Chondrocyte (in vitro differentiated cells): ENCODE results near the gene CHRD. TPM values are rescaled to one million over a fixed set of nuclear protein-coding genes. Genes with fewer than 3 reads are reported as not detected.

Experiments
- DNase-seq: peaks from one replicate; pipeline ENCODE4 v3.0.0; 2021; ENCODE audit warnings: mixed read lengths, low spot score
- H3K27ac Mint-ChIP-seq: one replicate; pipeline ENCODE4 v1.8.0; 2021; ENCODE audit warnings: mild to moderate bottlenecking, moderate library complexity, mixed read lengths; ENCODE audit not compliant: unreplicated experiment
- H3K27me3 Mint-ChIP-seq: 2 replicates; pipeline ENCODE4 v1.8.0; 2021; ENCODE audit warnings: low read depth, mixed read lengths
- H3K36me3 Mint-ChIP-seq: 2 replicates; pipeline ENCODE4 v1.8.0; 2021; ENCODE audit warnings: low read depth, mixed read lengths
- H3K4me1 Mint-ChIP-seq: 2 replicates; pipeline ENCODE4 v1.8.0; 2021; ENCODE audit warnings: low read depth, mild to moderate bottlenecking, mixed read lengths
- H3K4me3 Mint-ChIP-seq: one replicate; pipeline ENCODE4 v1.8.0; 2021; ENCODE audit warnings: mild to moderate bottlenecking, moderate library complexity, mixed read lengths; ENCODE audit not compliant: unreplicated experiment
- H3K9me3 Mint-ChIP-seq: 2 replicates; pipeline ENCODE4 v1.8.0; 2021; ENCODE audit warnings: low read depth, mixed read lengths
- total RNA-seq: library from RNA; stranded (reverse); gene quantifications from 3 replicates; pipeline ENCODE4 v1.2.1, GENCODE V29; 2021
- TF ChIP-seq, protein P1 (sequence below): fragments of 200-600 bp; sonication (generic); IDR thresholded peaks from 2 replicates; pipeline ENCODE4 v1.5.0; 2021; ENCODE audit warnings: antibody characterized with exemption, mild to moderate bottlenecking, moderate library complexity

The CHRD gene
- total RNA-seq, 1 donor from 2014 or later: 1.5 TPM

GRCh38 chr3:184347321-184348056, 32.4 kb upstream of the CHRD start:
- peaks cover 14% of the 10 kb centered on the region for H3K36me3 Mint-ChIP-seq
- peaks cover 26% of the 10 kb centered on the region for H3K4me1 Mint-ChIP-seq
- H3K4me3 Mint-ChIP-seq: no peak overlapping the region

DNA sequence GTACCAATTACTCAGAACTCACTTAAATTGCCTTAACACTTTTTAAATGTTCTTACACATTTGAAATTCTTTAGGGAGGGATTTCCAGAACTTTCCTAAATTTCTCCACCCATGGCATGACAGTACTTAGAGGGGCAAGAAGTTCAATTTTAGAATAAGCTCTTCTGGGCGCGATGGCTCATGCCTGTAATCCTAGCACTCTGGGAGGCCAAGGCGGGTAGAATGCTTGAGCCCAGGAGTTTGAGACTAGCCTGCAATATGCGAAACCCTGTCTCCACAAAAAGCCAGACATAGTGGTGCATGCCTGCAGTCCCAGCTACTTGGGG, 31.8 kb upstream of the CHRD start:
- DNase-seq: no peak
- Mint-ChIP-seq H3K4me3 (no peak overlapping the region), H3K27me3 (no peaks in the 10 kb centered on the region), H3K9me3 (no peaks in the 10 kb centered on the region), H3K36me3 (peaks cover 11% of the 10 kb centered on the region), H3K27ac (no peak overlapping the region), H3K4me1 (peaks cover 22% of the 10 kb centered on the region)
- TF ChIP-seq, protein P1, sequence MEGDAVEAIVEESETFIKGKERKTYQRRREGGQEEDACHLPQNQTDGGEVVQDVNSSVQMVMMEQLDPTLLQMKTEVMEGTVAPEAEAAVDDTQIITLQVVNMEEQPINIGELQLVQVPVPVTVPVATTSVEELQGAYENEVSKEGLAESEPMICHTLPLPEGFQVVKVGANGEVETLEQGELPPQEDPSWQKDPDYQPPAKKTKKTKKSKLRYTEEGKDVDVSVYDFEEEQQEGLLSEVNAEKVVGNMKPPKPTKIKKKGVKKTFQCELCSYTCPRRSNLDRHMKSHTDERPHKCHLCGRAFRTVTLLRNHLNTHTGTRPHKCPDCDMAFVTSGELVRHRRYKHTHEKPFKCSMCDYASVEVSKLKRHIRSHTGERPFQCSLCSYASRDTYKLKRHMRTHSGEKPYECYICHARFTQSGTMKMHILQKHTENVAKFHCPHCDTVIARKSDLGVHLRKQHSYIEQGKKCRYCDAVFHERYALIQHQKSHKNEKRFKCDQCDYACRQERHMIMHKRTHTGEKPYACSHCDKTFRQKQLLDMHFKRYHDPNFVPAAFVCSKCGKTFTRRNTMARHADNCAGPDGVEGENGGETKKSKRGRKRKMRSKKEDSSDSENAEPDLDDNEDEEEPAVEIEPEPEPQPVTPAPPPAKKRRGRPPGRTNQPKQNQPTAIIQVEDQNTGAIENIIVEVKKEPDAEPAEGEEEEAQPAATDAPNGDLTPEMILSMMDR: no peak

More at GRCh38 chr3:184347321-184348056, 32.4 kb upstream of the CHRD start:
- TF ChIP-seq, protein P1: no peak
- no peak overlapping the region for H3K27ac Mint-ChIP-seq
- no peaks in the 10 kb centered on the region for H3K9me3 Mint-ChIP-seq
- no peaks in the 10 kb centered on the region for H3K27me3 Mint-ChIP-seq
- DNase-seq: no peak

- Mint-ChIP-seq H3K4me1 (peaks cover 15% of the 10 kb centered on the region), H3K4me3 (no peak overlapping the region), H3K27ac (no peak overlapping the region), H3K9me3 (no peaks in the 10 kb centered on the region), H3K27me3 (no peaks in the 10 kb centered on the region), H3K36me3 (peaks cover 11% of the 10 kb centered on the region)
- peak; percentile 50 for DNase-seq
- TF ChIP-seq, protein P1: no peak
These were observed 30.0 kb upstream of the CHRD start for GRCh38 chr3:184349563-184350470.

DNA sequence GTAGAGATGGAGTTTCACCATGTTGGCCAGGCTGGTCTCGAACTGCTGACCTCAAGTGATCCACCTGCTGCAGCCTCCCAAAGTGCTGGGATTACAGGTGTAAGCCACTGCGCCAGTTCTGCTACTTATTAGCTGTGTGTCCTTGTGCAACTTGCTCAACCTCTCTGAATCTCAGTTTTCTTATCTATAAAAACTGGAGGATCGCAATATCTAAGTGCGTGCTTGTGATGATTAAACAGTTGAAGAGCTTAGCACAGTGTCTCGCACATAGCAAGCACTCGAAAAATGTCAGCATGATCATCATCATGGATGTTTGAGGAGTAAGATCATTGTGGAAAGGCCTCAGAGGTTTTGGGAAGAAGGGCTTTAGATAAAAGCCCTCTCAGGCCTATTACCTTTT, 29.2 kb upstream of the CHRD start:
- no peak for DNase-seq
- peaks cover 12% of the 10 kb centered on the region for H3K36me3 Mint-ChIP-seq
- H3K27me3 Mint-ChIP-seq: no peaks in the 10 kb centered on the region
- H3K4me1 Mint-ChIP-seq: peaks cover 10% of the 10 kb centered on the region
- no peak overlapping the region for H3K27ac Mint-ChIP-seq
- no peak overlapping the region for H3K4me3 Mint-ChIP-seq
- H3K9me3 Mint-ChIP-seq: no peaks in the 10 kb centered on the region
- TF ChIP-seq, protein P1: no peak

DNA sequence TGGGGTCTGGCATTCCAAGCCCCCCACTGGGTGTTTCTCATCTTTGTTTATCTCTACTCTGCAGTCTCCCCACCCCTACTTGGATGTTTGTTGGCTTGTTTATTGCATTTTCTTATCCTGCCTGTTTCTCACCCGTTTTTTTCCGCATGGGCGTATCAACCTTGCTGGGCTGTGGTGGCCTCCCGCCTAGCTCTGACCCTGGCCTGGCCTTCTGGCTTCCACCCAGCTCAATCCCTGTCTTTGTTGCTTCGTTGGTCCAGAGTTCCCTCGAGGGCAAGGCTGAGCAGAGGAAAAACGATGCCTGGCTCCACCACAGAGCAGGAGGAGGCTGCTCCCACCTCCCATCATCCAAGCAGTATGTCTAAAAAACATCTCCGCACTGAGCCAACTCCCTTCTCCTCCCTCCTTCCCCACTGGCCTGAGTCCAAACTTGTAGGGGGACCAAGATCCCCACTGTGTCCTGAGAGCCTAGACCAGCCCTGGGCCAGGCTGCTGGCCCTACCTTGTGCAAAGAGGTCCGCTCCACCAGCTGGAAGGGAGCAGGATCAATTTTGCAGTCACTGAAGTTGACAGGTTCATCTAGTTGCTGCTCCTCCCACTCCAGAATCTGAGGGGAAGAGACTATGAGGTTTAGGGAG, 28.2 kb upstream of the CHRD start:
- no peak overlapping the region for H3K27ac Mint-ChIP-seq
- H3K4me1 Mint-ChIP-seq: peaks cover 6% of the 10 kb centered on the region
- H3K9me3 Mint-ChIP-seq: no peaks in the 10 kb centered on the region
- H3K36me3 Mint-ChIP-seq: peaks cover 9% of the 10 kb centered on the region
- no peak for DNase-seq
- TF ChIP-seq, protein P1: no peak
- H3K27me3 Mint-ChIP-seq: no peaks in the 10 kb centered on the region
- no peak overlapping the region for H3K4me3 Mint-ChIP-seq
